GM18520 (cell line): ENCODE data around the gene WASF1.
"Not testable (repeated sequence)": the region's sequence is repeated elsewhere in the genome, so short reads cannot be mapped to it uniquely, and the experiment has no call there.

Experiments
- ATAC-seq: cut with Tn5 transposase; IDR thresholded peaks from one replicate; pipeline ENCODE4 v1.9.1; 2021; ENCODE audit not compliant: unreplicated experiment

Gene WASF1

GRCh38 chr6:110095101-110095500 lies 84.4 kb downstream of the WASF1 start:
- ATAC-seq: no peak

GRCh38 chr6:110093981-110094380 lies 85.5 kb downstream of the WASF1 start:
- no peak for ATAC-seq

- ATAC-seq: no peak
Measured at GRCh38 chr6:110090876-110091275, 88.6 kb downstream of the WASF1 start.

GRCh38 chr6:110089323-110089722 lies 90.1 kb downstream of the WASF1 start:
- no peak for ATAC-seq

GRCh38 chr6:110085285-110085684 lies 94.2 kb downstream of the WASF1 start:
- ATAC-seq: no peak

GRCh38 chr6:110083875-110084585 lies 95.4 kb downstream of the WASF1 start:
- no peak for ATAC-seq

- ATAC-seq: no peak
Measured at GRCh38 chr6:110075406-110075805, 104.1 kb downstream of the WASF1 start.

- not testable (repeated sequence) for ATAC-seq
Measured at GRCh38 chr6:110073474-110073873, 106.0 kb downstream of the WASF1 start.

GRCh38 chr6:110068592-110068967 lies 110.9 kb downstream of the WASF1 start:
- no peak for ATAC-seq

GRCh38 chr6:110067837-110068591 lies 111.5 kb downstream of the WASF1 start:
- ATAC-seq: no peak

GRCh38 chr6:110064744-110065524 lies 114.5 kb downstream of the WASF1 start:
- ATAC-seq: no peak

GRCh38 chr6:110063594-110064263 lies 115.7 kb downstream of the WASF1 start:
- peak; percentile 48 for ATAC-seq

- ATAC-seq: no peak
Measured at GRCh38 chr6:110055387-110055735, 124.1 kb downstream of the WASF1 start.

GRCh38 chr6:110054664-110055386 lies 124.6 kb downstream of the WASF1 start:
- ATAC-seq: no peak

GRCh38 chr6:110053395-110054240 lies 125.9 kb downstream of the WASF1 start:
- no peak for ATAC-seq

- ATAC-seq: no peak
Measured at GRCh38 chr6:110050440-110050813, 129.0 kb downstream of the WASF1 start.
